Stomach (tissue), 4 donors: ENCODE data around the gene PDXDC1.
"Not testable (repeated sequence)": the region's sequence is repeated elsewhere in the genome, so short reads cannot be mapped to it uniquely, and the experiment has no call there.

Source experiments
- EP300 ChIP-seq: sonication (generic); formaldehyde crosslinking; IDR thresholded peaks from one replicate; pipeline ENCODE4 v1.6.1; 2017; ENCODE audit warnings: antibody characterized with exemption
- POLR2A ChIP-seq, 4 donors: fragments of 450-650 bp; IDR thresholded peaks; one replicate each; pipeline ENCODE4 v1.6.1; 2016; ENCODE audit warnings: antibody characterized with exemption in 4 of 4, control low read depth in 2 of 4, mild to moderate bottlenecking in 1 of 4, moderate library complexity in 1 of 4
- POLR2AphosphoS5 ChIP-seq, 3 donors: sonication (generic); formaldehyde crosslinking; IDR thresholded peaks; one replicate each; pipeline ENCODE4 v1.6.1; 2016; ENCODE audit warnings: antibody characterized with exemption in 3 of 3
- TF ChIP-seq, protein P1 (sequence below), 7 experiments: fragments of 450-650 bp in 4 of 7; fragments of 200-600 bp in 3 of 7; sonication (generic) in 3 of 7; IDR thresholded peaks; one replicate each; pipeline ENCODE4 v1.5.1; 2016 to 2019; ENCODE audit warnings: antibody characterized with exemption in 7 of 7, control low read depth in 2 of 7, mild to moderate bottlenecking in 1 of 7

DNA sequence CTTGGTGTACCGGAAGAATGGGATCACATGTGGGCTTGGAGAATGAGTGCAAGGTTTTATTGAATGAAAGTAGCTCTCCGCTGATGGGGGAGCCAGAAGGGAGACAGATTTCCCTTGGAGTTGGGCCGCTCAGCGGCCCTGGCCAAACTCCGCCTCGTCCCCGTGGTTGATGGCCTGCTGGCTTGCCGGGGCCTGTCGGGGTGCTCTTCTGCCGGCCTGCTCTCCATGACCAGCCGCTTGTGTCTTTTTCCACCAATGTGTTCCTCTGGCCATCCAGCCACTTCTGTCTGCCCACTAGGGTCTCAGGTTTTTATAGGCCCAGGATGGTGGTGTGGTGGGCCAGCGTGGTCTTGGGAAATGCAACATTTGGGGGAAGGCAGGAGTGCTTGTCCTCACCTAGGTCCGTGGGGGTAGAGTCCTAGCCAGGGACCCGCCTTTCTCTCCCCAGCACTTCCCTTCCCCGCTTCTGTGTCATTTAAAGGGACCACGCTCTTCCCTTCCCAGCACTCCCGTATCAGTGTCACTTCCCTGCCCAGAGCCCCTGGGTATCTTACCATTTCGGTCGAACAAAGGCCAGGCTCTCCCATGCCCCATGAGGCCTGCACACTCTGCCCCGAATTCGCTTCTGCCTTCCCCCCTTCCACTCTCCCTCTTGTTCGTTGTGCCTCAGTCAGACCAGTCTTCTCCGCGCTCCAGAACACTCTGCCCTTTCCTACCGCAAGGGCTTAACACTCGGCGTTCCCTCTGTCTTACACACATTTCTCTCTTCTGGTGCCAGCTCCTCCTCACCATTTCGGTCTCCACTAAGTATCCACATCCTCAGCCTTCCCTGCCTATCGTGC, 52.9 kb downstream of the PDXDC1 start:
- not testable (repeated sequence) for TF ChIP-seq EP300; POLR2AphosphoS5 (IDR thresholded peaks at IDR 0.05); POLR2A (IDR thresholded peaks at IDR 0.05)
- TF ChIP-seq, protein P1, sequence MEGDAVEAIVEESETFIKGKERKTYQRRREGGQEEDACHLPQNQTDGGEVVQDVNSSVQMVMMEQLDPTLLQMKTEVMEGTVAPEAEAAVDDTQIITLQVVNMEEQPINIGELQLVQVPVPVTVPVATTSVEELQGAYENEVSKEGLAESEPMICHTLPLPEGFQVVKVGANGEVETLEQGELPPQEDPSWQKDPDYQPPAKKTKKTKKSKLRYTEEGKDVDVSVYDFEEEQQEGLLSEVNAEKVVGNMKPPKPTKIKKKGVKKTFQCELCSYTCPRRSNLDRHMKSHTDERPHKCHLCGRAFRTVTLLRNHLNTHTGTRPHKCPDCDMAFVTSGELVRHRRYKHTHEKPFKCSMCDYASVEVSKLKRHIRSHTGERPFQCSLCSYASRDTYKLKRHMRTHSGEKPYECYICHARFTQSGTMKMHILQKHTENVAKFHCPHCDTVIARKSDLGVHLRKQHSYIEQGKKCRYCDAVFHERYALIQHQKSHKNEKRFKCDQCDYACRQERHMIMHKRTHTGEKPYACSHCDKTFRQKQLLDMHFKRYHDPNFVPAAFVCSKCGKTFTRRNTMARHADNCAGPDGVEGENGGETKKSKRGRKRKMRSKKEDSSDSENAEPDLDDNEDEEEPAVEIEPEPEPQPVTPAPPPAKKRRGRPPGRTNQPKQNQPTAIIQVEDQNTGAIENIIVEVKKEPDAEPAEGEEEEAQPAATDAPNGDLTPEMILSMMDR (IDR thresholded peaks at IDR 0.05): not testable (repeated sequence)
